Astrocyte of the spinal cord (primary cell): ENCODE data around the gene DRC7.

ENCODE experiments used
- DNase-seq: peaks from one replicate; pipeline ENCODE4 v3.0.0; 2011; ENCODE audit warnings: low read depth, low spot score
- H3K4me3 ChIP-seq: 2 replicates; pipeline ENCODE4 v1.5.1; 2011; ENCODE audit warnings: low read depth, mild to moderate bottlenecking, low read length, moderate library complexity
- CTCF ChIP-seq: IDR thresholded peaks from 2 replicates; pipeline ENCODE4 v1.5.1; 2012; ENCODE audit warnings: low read depth, mild to moderate bottlenecking, low read length, inconsistent platforms
- in situ Hi-C: cut with HindIII; loops from 2 replicates; pipeline ENCODE4 v1.10.0; 2017; ENCODE audit warnings: low sequenced_read_pairs

The DRC7 gene

GRCh38 chr16:57672416-57672815 is 22.2 kb upstream of the DRC7 start:
- in situ Hi-C loops = no loop called here
- TF ChIP-seq CTCF = no peak

GRCh38 chr16:57672824-57673223 is 21.8 kb upstream of the DRC7 start:
- H3K4me3 ChIP-seq = no peak overlapping the region
- TF ChIP-seq CTCF = no peak
- DNase-seq = no peak
- in situ Hi-C loops = no loop called here

More at GRCh38 chr16:57672416-57672815, 22.2 kb upstream of the DRC7 start:
- DNase-seq = no peak
- no peak overlapping the region for H3K4me3 ChIP-seq

- H3K4me3 ChIP-seq = no peak overlapping the region
- DNase-seq = no peak
- in situ Hi-C loops = no loop called here
- no peak for TF ChIP-seq CTCF
These were observed 18.7 kb upstream of the DRC7 start for GRCh38 chr16:57675741-57676551.

GRCh38 chr16:57676553-57677085 is 18.0 kb upstream of the DRC7 start:
- no peak for DNase-seq
- TF ChIP-seq CTCF = no peak
- no peak overlapping the region for H3K4me3 ChIP-seq
- in situ Hi-C loops = no loop called here

- no peak overlapping the region for H3K4me3 ChIP-seq
- no peak for TF ChIP-seq CTCF
- in situ Hi-C loops = no loop called here
- DNase-seq = no peak
These were observed 16.8 kb upstream of the DRC7 start for GRCh38 chr16:57677622-57678369.

- DNase-seq = no peak
- in situ Hi-C loops = no loop called here
- H3K4me3 ChIP-seq = no peak overlapping the region
- TF ChIP-seq CTCF = no peak
These were observed 15.6 kb upstream of the DRC7 start for GRCh38 chr16:57679016-57679415.
